ENCODE measurements around the gene RBFOX1. TPM values are rescaled to one million over a fixed set of nuclear protein-coding genes. Genes with fewer than 3 reads are reported as not detected.

The RBFOX1 gene
- total and polyA plus RNA-seq, 11 donors = 13.4 to 68.1 (median 48.2) TPM

GRCh38 chr16:7517496-7517895 is 184.9 kb downstream of the RBFOX1 start:
- Histone ChIP-seq H3K4me3 (no peak overlapping the region), H3K9me3 (no peaks in the 10 kb centered on the region), H3K27ac (no peak overlapping the region), H3K4me1 (peaks cover 0 to 11% (median 0%) of the 10 kb centered on the region in 12 donors), H3K27me3 (no peaks in the 10 kb centered on the region), H3K36me3 (peaks cover 0 to 4% (median 0%) of the 10 kb centered on the region in 9 donors)
- 51 to 59% (median 55%) methylated on average over 2 of the region's 2 CpGs for WGBS, 4 donors
- ATAC-seq = no peak
- intact Hi-C loops (cut with DNase I) = no loop called here
- TF ChIP-seq POLR2A (IDR thresholded peaks at IDR 0.05) (no peak), CTCF (IDR thresholded peaks at IDR 0.05) (no peak)
- no peak for DNase-seq

- TF ChIP-seq POLR2A (IDR thresholded peaks at IDR 0.05) = no peak
- no peak for TF ChIP-seq CTCF (IDR thresholded peaks at IDR 0.05)
- no peak for DNase-seq
- intact Hi-C loops (cut with DNase I) = no loop called here
Observed at GRCh38 chr16:7518158-7518557, 185.5 kb downstream of the RBFOX1 start.

GRCh38 chr16:7521834-7522233 is 189.2 kb downstream of the RBFOX1 start:
- Histone ChIP-seq H3K36me3 (peaks cover 0 to 4% (median 0%) of the 10 kb centered on the region in 9 donors), H3K4me1 (peaks cover 0 to 24% (median 0%) of the 10 kb centered on the region in 12 donors), H3K27me3 (no peaks in the 10 kb centered on the region), H3K4me3 (no peak overlapping the region), H3K27ac (no peak overlapping the region), H3K9me3 (no peaks in the 10 kb centered on the region)
- no peak for TF ChIP-seq CTCF (IDR thresholded peaks at IDR 0.05)
- TF ChIP-seq POLR2A (IDR thresholded peaks at IDR 0.05) = no peak
- no peak for DNase-seq
- intact Hi-C loops (cut with DNase I) = no loop called here
- WGBS, 4 donors = 58 to 63% (median 61%) methylated on average over 6 of the region's 6 CpGs
- ATAC-seq = no peak

More at GRCh38 chr16:7518158-7518557, 185.5 kb downstream of the RBFOX1 start:
- Histone ChIP-seq H3K9me3 (no peaks in the 10 kb centered on the region), H3K27ac (no peak overlapping the region), H3K4me3 (no peak overlapping the region), H3K27me3 (no peaks in the 10 kb centered on the region), H3K4me1 (peaks cover 0 to 11% (median 0%) of the 10 kb centered on the region in 12 donors), H3K36me3 (peaks cover 0 to 4% (median 0%) of the 10 kb centered on the region in 9 donors)
- WGBS, 4 donors = 95% methylated on average over 25 of the region's 25 CpGs
- ATAC-seq = no peak

- WGBS, 4 donors = 12 to 23% (median 17%) methylated on average over 5 of the region's 5 CpGs
- intact Hi-C loops (cut with DNase I) = no loop called here
- TF ChIP-seq CTCF (IDR thresholded peaks at IDR 0.05) (no peak), POLR2A (IDR thresholded peaks at IDR 0.05) (no peak)
- DNase-seq = no peak
- Histone ChIP-seq H3K36me3 (no peaks in the 10 kb centered on the region), H3K9me3 (no peaks in the 10 kb centered on the region), H3K27me3 (no peaks in the 10 kb centered on the region), H3K27ac (peak overlapping the region in 1 of 12 donors; percentile 59), H3K4me1 (peaks cover 0 to 28% (median 0%) of the 10 kb centered on the region in 12 donors), H3K4me3 (no peak overlapping the region)
- ATAC-seq = peak; percentile 28 to 55 (median 48)
Observed at GRCh38 chr16:7524419-7524818, 191.8 kb downstream of the RBFOX1 start.

All from heart left ventricle (tissue), 16 donors.